A673 (cell line): ENCODE data around the gene CDH4. TPM values are rescaled to one million over a fixed set of nuclear protein-coding genes. Genes with fewer than 3 reads are reported as not detected.

Experiments used
- BruUV-seq: library from RNA; stranded (reverse); fragments of 400-500 nt; replicated peaks from 2 replicates; lab custom pipeline; 2021; lab: Mats Ljungman, UMichigan
- CTCF ChIA-PET: fragments of 300-600 bp; sonication (Branson Sonifier 250); formaldehyde crosslinking; loops from one replicate; lab custom pipeline; 2022; ENCODE audit warnings: antibody characterized with exemption; lab: Charles Lee
- POLR2A ChIA-PET: fragments of 300-600 bp; sonication (Branson Sonifier 250); formaldehyde crosslinking; loops from one replicate; lab custom pipeline; 2022; ENCODE audit warnings: antibody characterized with exemption; ENCODE audit not compliant: low non-redundant PET; lab: Charles Lee
- DNase-seq: peaks from one replicate; pipeline ENCODE4 v3.0.0-alpha.2; 2015; ENCODE audit warnings: low spot score
- H3K27ac ChIP-seq: fragments of 200-600 bp; sonication (generic); 2 replicates; pipeline ENCODE4 v1.5.1; 2016; ENCODE audit warnings: mixed run types, low read depth, mild to moderate bottlenecking, mixed read lengths, antibody characterized with exemption, low read length; ENCODE audit not compliant: poor library complexity, severe bottlenecking
- H3K27me3 ChIP-seq: fragments of 200-600 bp; sonication (generic); replicated peaks from 2 replicates; pipeline ENCODE4 v1.6.1; 2017; ENCODE audit warnings: mixed run types, low read depth, mild to moderate bottlenecking, mixed read lengths, antibody characterized with exemption, low read length; ENCODE audit not compliant: insufficient read depth, poor library complexity
- H3K36me3 ChIP-seq: fragments of 200-600 bp; sonication (generic); 2 replicates; pipeline ENCODE4 v1.6.1; 2016; ENCODE audit warnings: mixed run types, mild to moderate bottlenecking, mixed read lengths, antibody characterized with exemption, low read length; ENCODE audit not compliant: insufficient read depth, poor library complexity, severe bottlenecking
- H3K4me1 ChIP-seq: fragments of 200-600 bp; sonication (generic); 2 replicates; pipeline ENCODE4 v1.6.1; 2017; ENCODE audit warnings: mixed run types, mild to moderate bottlenecking, mixed read lengths, antibody characterized with exemption, low read length; ENCODE audit not compliant: insufficient read depth, poor library complexity, severe bottlenecking
- H3K4me3 ChIP-seq: fragments of 200-600 bp; sonication (generic); 2 replicates; pipeline ENCODE4 v1.5.1; 2016; ENCODE audit warnings: low read depth, mixed run types, mild to moderate bottlenecking, mixed read lengths, low read length; ENCODE audit not compliant: poor library complexity, severe bottlenecking
- H3K9me3 ChIP-seq: fragments of 200-600 bp; sonication (generic); 2 replicates; pipeline ENCODE4 v1.6.1; 2016; ENCODE audit warnings: mixed run types, low read depth, mild to moderate bottlenecking, mixed read lengths, antibody characterized with exemption, low read length; ENCODE audit not compliant: poor library complexity, severe bottlenecking
- CTCF ChIP-seq: fragments of 300-800, 200-600 bp; sonication (generic); conservative IDR thresholded peaks from 2 replicates; pipeline ENCODE4 v1.5.1; 2017; ENCODE audit warnings: low read depth, mild to moderate bottlenecking, antibody characterized with exemption, low read length, moderate library complexity, mixed read lengths
- EZH2 ChIP-seq: fragments of 200-600 bp; sonication (generic); IDR thresholded peaks from 2 replicates; pipeline ENCODE4 v1.6.1; 2017; ENCODE audit warnings: borderline replicate concordance, low read depth, mild to moderate bottlenecking, mixed read lengths, antibody characterized with exemption, low read length; ENCODE audit not compliant: poor library complexity, severe bottlenecking
- intact Hi-C: fragments of 100-400 bp; cut with micrococcal nuclease; formaldehyde crosslinking; loops from one replicate; pipeline ENCODE4 v1.10.0; 2022; ENCODE audit not compliant: unreplicated experiment
- total RNA-seq: library from RNA; stranded (reverse); gene quantifications from 2 replicates; pipeline ENCODE4 v1.2.3, GENCODE V29; 2021

Gene CDH4
- total RNA-seq, 1 experiment from 2014 or later: 8.3 TPM

GRCh38 chr20:61298661-61299060 lies 46.6 kb downstream of the CDH4 start:
- Histone ChIP-seq H3K36me3 (no peaks in the 10 kb centered on the region), H3K4me1 (peaks cover 4% of the 10 kb centered on the region), H3K27ac (no peak overlapping the region), H3K27me3 (no peaks in the 10 kb centered on the region), H3K9me3 (no peaks in the 10 kb centered on the region), H3K4me3 (no peak overlapping the region)
- no TSS peak for BruUV-seq
- intact Hi-C loops: no loop called here
- DNase-seq: no peak
- ChIA-PET POLR2A (interaction anchor here (0.7 kb wide), 1 partner anchor 555 kb away, joined by 3 read pairs; no protein-coding TSS in a partner anchor), CTCF (no interaction called here)
- TF ChIP-seq CTCF: no peak
- no peak for TF ChIP-seq EZH2

- Histone ChIP-seq H3K27ac (no peak overlapping the region), H3K36me3 (no peaks in the 10 kb centered on the region), H3K9me3 (no peaks in the 10 kb centered on the region), H3K4me3 (no peak overlapping the region), H3K27me3 (no peaks in the 10 kb centered on the region), H3K4me1 (peaks cover 4% of the 10 kb centered on the region)
- no TSS peak for BruUV-seq
- no peak for DNase-seq
- CTCF ChIA-PET: no interaction called here
- TF ChIP-seq EZH2: no peak
- TF ChIP-seq CTCF: no peak
- POLR2A ChIA-PET: interaction anchor here (0.7 kb wide), 1 partner anchor 555 kb away, joined by 3 read pairs; no protein-coding TSS in a partner anchor
- intact Hi-C loops: no loop called here
Observed at GRCh38 chr20:61299104-61299503, 47.0 kb downstream of the CDH4 start.

GRCh38 chr20:61299618-61300017 lies 47.6 kb downstream of the CDH4 start:
- TF ChIP-seq EZH2 (no peak), CTCF (no peak)
- Histone ChIP-seq H3K4me1 (peaks cover 4% of the 10 kb centered on the region), H3K4me3 (no peak overlapping the region), H3K36me3 (no peaks in the 10 kb centered on the region), H3K27ac (no peak overlapping the region), H3K9me3 (no peaks in the 10 kb centered on the region), H3K27me3 (no peaks in the 10 kb centered on the region)
- intact Hi-C loops: no loop called here
- ChIA-PET POLR2A (no interaction called here), CTCF (no interaction called here)
- no peak for DNase-seq
- BruUV-seq: no TSS peak
